DND-41 (cell line): ENCODE results near the gene PQBP1.

ENCODE experiments used
- ATAC-seq: fragments of 200-7000 bp; cut with Tn5 transposase; 3 replicates; pipeline ENCODE4 v1.9.1; 2021; ENCODE audit warnings: low read depth; ENCODE audit not compliant: insufficient read depth
- DNase-seq: peaks from one replicate; pipeline ENCODE4 v3.0.0-alpha.2; 2020
- H2AFZ ChIP-seq: 2 replicates; pipeline ENCODE4 v1.6.0; 2012; ENCODE audit warnings: low read depth, low read length
- H3K27ac ChIP-seq: 2 replicates; pipeline ENCODE4 v1.5.1; 2012; ENCODE audit warnings: low read length, inconsistent platforms
- H3K27me3 ChIP-seq: fragments of 200-600 bp; sonication (generic); 2 replicates; pipeline ENCODE4 v1.6.0; 2012; ENCODE audit warnings: low read length, mild to moderate bottlenecking, inconsistent platforms; ENCODE audit not compliant: insufficient read depth, poor library complexity
- H3K36me3 ChIP-seq: 2 replicates; pipeline ENCODE4 v1.5.1; 2012; ENCODE audit warnings: low read length, inconsistent platforms; ENCODE audit not compliant: insufficient read depth
- H3K4me1 ChIP-seq: 2 replicates; pipeline ENCODE4 v1.5.1; 2012; ENCODE audit warnings: mild to moderate bottlenecking, low read length; ENCODE audit not compliant: insufficient read depth
- H3K4me2 ChIP-seq: 2 replicates; pipeline ENCODE4 v1.6.0; 2012; ENCODE audit warnings: mild to moderate bottlenecking, moderate library complexity, low read length, inconsistent platforms; ENCODE audit not compliant: insufficient read depth
- H3K4me3 ChIP-seq, 2 experiments: fragments of 200-600 bp in 1 of 2; shearing (Covaris generic) in 1 of 2; 2 replicates each; pipeline ENCODE4 v1.5.1; 2012 to 2016; ENCODE audit warnings: inconsistent platforms in 2 of 2, low read length in 2 of 2, mild to moderate bottlenecking in 2 of 2, low read depth in 1 of 2, moderate library complexity in 1 of 2
- H3K79me2 ChIP-seq: 2 replicates; pipeline ENCODE4 v1.6.0; 2012; ENCODE audit warnings: low read length, inconsistent platforms; ENCODE audit not compliant: insufficient read depth
- H3K9ac ChIP-seq: 2 replicates; pipeline ENCODE4 v1.6.0; 2012; ENCODE audit warnings: low read depth, mild to moderate bottlenecking, inconsistent platforms, low read length, moderate library complexity
- H3K9me3 ChIP-seq: 2 replicates; pipeline ENCODE4 v1.5.1; 2012; ENCODE audit warnings: low read length, moderate library complexity, mild to moderate bottlenecking, inconsistent platforms; ENCODE audit not compliant: insufficient read depth, severe bottlenecking
- H4K20me1 ChIP-seq: 2 replicates; pipeline ENCODE4 v1.6.0; 2012; ENCODE audit warnings: low read length; ENCODE audit not compliant: insufficient read depth
- CTCF ChIP-seq: IDR thresholded peaks from 2 replicates; pipeline ENCODE4 v1.5.1; 2012; ENCODE audit warnings: borderline replicate concordance, low read length, moderate library complexity, mild to moderate bottlenecking; ENCODE audit not compliant: poor library complexity, severe bottlenecking; ENCODE audit errors: extremely low read depth
- EZH2 ChIP-seq: IDR thresholded peaks from 3 replicates; pipeline ENCODE4 v1.6.1; 2012; ENCODE audit warnings: borderline replicate concordance, low read depth, mild to moderate bottlenecking, moderate library complexity, low read length, inconsistent platforms; ENCODE audit not compliant: severe bottlenecking

The PQBP1 gene

GRCh38 chrX:48891402-48892288 lies 6.1 kb upstream of the PQBP1 start:
- DNase-seq (no peak), ATAC-seq (no peak)

GRCh38 chrX:48892896-48893295 lies 4.8 kb upstream of the PQBP1 start:
- no peak overlapping the region for H3K27ac ChIP-seq
- peaks cover 11% of the 10 kb centered on the region for H3K4me1 ChIP-seq
- DNase-seq (no peak), ATAC-seq (no peak)
- no peak overlapping the region for H2AFZ ChIP-seq
- peaks cover 22% of the 10 kb centered on the region for H3K36me3 ChIP-seq
- H3K9me3 ChIP-seq: no peaks in the 10 kb centered on the region
- no peak overlapping the region for H3K9ac ChIP-seq
- H4K20me1 ChIP-seq: peaks cover 18% of the 10 kb centered on the region
- H3K79me2 ChIP-seq: peaks cover 29% of the 10 kb centered on the region
- H3K4me2 ChIP-seq: no peak overlapping the region
- no peak for TF ChIP-seq CTCF
- no peak for TF ChIP-seq EZH2
- no peak overlapping the region for H3K4me3 ChIP-seq
- H3K27me3 ChIP-seq: no peaks in the 10 kb centered on the region

More at GRCh38 chrX:48891402-48892288, 6.1 kb upstream of the PQBP1 start:
- Histone ChIP-seq H3K4me3 (no peak overlapping the region), H3K4me1 (peaks cover 8% of the 10 kb centered on the region), H4K20me1 (peaks cover 15% of the 10 kb centered on the region), H3K27ac (no peak overlapping the region), H3K9me3 (no peaks in the 10 kb centered on the region), H3K9ac (no peak overlapping the region), H3K4me2 (no peak overlapping the region), H3K27me3 (no peaks in the 10 kb centered on the region), H2AFZ (no peak overlapping the region), H3K79me2 (peaks cover 20% of the 10 kb centered on the region), H3K36me3 (peaks cover 22% of the 10 kb centered on the region)
- no peak for TF ChIP-seq CTCF
- TF ChIP-seq EZH2: no peak

GRCh38 chrX:48893556-48894348 lies 4.0 kb upstream of the PQBP1 start:
- ATAC-seq (no peak), DNase-seq (no peak)

More at GRCh38 chrX:48893556-48894348, 4.0 kb upstream of the PQBP1 start:
- H3K79me2 ChIP-seq: peaks cover 35% of the 10 kb centered on the region
- H2AFZ ChIP-seq: no peak overlapping the region
- H4K20me1 ChIP-seq: peaks cover 23% of the 10 kb centered on the region
- no peaks in the 10 kb centered on the region for H3K27me3 ChIP-seq
- no peak overlapping the region for H3K27ac ChIP-seq
- no peak overlapping the region for H3K4me3 ChIP-seq
- TF ChIP-seq EZH2: no peak
- no peak for TF ChIP-seq CTCF
- no peaks in the 10 kb centered on the region for H3K9me3 ChIP-seq
- no peak overlapping the region for H3K4me2 ChIP-seq
- no peak overlapping the region for H3K9ac ChIP-seq
- H3K4me1 ChIP-seq: peaks cover 18% of the 10 kb centered on the region
- H3K36me3 ChIP-seq: peaks cover 22% of the 10 kb centered on the region
